AG09319 (cell line): ENCODE results near the gene MAPK6.
"Not testable (repeated sequence)": the region's sequence is repeated elsewhere in the genome, so short reads cannot be mapped to it uniquely, and the experiment has no call there.

Experiments
- DNase-seq: peaks from one replicate; pipeline ENCODE4 v3.0.0-alpha.2; 2010; ENCODE audit warnings: low read depth; ENCODE audit errors: extremely low read depth
- CTCF ChIP-seq: IDR thresholded peaks from 2 replicates; pipeline ENCODE4 v1.5.1; 2011; ENCODE audit warnings: low read depth, mild to moderate bottlenecking, inconsistent platforms, low read length, moderate library complexity

Gene MAPK6

GRCh38 chr15:52031556-52031955 lies 12.5 kb downstream of the MAPK6 start:
- no peak for TF ChIP-seq CTCF
- no peak for DNase-seq

- TF ChIP-seq CTCF: no peak
- DNase-seq: no peak
Observed at GRCh38 chr15:52037889-52038505, 19.0 kb downstream of the MAPK6 start.

GRCh38 chr15:52039925-52040781 lies 21.1 kb downstream of the MAPK6 start:
- TF ChIP-seq CTCF: no peak
- no peak for DNase-seq

GRCh38 chr15:52042051-52042851 lies 23.2 kb downstream of the MAPK6 start:
- DNase-seq: no peak
- TF ChIP-seq CTCF: no peak

- DNase-seq: not testable (repeated sequence)
Observed at GRCh38 chr15:52045795-52046298, 26.8 kb downstream of the MAPK6 start.

- not testable (repeated sequence) for DNase-seq
Observed at GRCh38 chr15:52046552-52046951, 27.5 kb downstream of the MAPK6 start.

GRCh38 chr15:52050416-52050815 lies 31.4 kb downstream of the MAPK6 start:
- no peak for DNase-seq
- TF ChIP-seq CTCF: no peak
